Activated naive CD4-positive, alpha-beta T cell treated with anti-CD3 and anti-CD28 coated beads, Interleukin-2, amount 50 U/mL, for 72 hours (primary cell): ENCODE results near the gene RBMS2. TPM values are rescaled to one million over a fixed set of nuclear protein-coding genes. Genes with fewer than 3 reads are reported as not detected.
"Not testable (repeated sequence)": the region's sequence is repeated elsewhere in the genome, so short reads cannot be mapped to it uniquely, and the experiment has no call there.

Experiments used
- ATAC-seq, 2 donors: fragments of 150-1000 bp; cut with Tn5 transposase; 2 replicates each; pipeline ENCODE4 v1.10.0; 2021; ENCODE audit warnings: mild to moderate bottlenecking in 2 of 2, moderate library complexity in 2 of 2
- DNase-seq, 2 donors: peaks; one replicate each; pipeline ENCODE4 v3.0.0; 2021 to 2022; ENCODE audit warnings: low spot score in 2 of 2
- H3K27ac Mint-ChIP-seq, 2 donors: one replicate each; pipeline ENCODE4 v1.8.0; 2022; ENCODE audit warnings: mild to moderate bottlenecking in 2 of 2, mixed read lengths in 2 of 2
- H3K36me3 Mint-ChIP-seq, 2 donors: one replicate each; pipeline ENCODE4 v1.8.0; 2022; ENCODE audit warnings: mixed read lengths in 2 of 2
- H3K9me3 Mint-ChIP-seq, 2 donors: one replicate each; pipeline ENCODE4 v1.8.0; 2022; ENCODE audit warnings: mixed read lengths in 2 of 2
- total RNA-seq, 2 donors: library from RNA; stranded (reverse); gene quantifications; one replicate each; pipeline ENCODE4 v1.2.3, GENCODE V29; 2022

The RBMS2 gene, protein sequence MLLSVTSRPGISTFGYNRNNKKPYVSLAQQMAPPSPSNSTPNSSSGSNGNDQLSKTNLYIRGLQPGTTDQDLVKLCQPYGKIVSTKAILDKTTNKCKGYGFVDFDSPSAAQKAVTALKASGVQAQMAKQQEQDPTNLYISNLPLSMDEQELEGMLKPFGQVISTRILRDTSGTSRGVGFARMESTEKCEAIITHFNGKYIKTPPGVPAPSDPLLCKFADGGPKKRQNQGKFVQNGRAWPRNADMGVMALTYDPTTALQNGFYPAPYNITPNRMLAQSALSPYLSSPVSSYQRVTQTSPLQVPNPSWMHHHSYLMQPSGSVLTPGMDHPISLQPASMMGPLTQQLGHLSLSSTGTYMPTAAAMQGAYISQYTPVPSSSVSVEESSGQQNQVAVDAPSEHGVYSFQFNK
- 1 to 10 TPM; 2.5 to 6.2 TPM for total RNA-seq

DNA sequence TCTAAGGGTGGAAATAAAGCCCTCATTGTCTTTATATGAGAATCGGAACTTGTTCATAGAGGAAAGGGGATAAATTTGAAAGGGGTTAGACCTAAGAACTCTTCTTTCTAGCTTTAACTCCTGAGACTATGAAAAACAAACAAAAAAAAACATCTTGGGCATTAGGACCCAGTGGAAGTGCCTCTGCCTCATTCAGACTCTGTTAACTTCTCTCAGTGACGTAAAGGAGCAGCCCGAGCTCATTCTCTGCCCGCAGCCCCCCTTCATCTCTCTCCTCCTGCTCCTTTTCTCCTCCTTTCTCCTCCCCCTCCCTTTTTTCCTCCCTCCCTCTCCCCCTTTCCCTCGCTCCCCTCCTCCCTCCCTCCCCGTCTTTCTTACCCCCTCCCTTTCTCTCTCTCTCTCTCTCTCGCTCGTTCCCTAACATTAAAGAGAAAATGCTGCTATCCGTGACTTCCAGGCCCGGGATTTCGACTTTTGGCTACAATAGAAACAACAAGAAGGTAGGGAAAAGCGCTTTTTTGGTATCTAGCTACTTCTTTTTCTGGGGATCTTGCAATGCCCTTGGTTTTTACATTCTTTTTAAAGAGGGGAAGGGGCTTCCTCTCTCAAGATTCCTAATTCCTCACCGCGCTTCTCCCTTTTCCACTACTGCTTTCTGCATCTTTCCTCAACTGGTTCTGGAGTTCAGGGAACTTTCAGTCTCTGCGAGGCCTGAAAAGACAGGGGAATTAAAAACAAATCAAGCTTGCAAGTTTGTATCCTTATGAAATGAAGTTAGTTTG, at the start of gene RBMS2:
RBMS2 (plus strand) TSS at position 231 of the 782 bp plus-strand sequence; CDS start at position 435, 204 bp downstream.
- Mint-ChIP-seq H3K27ac (peak within 1 kb of the TSS; percentile 40 to 82), H3K36me3 (no peaks in the 10 kb centered on the region), H3K9me3 (no peaks in the 10 kb centered on the region)
- DNase-seq, result peak in 1 of 2 donors; percentile 14
- ATAC-seq, result peak; percentile 73 to 92

DNA sequence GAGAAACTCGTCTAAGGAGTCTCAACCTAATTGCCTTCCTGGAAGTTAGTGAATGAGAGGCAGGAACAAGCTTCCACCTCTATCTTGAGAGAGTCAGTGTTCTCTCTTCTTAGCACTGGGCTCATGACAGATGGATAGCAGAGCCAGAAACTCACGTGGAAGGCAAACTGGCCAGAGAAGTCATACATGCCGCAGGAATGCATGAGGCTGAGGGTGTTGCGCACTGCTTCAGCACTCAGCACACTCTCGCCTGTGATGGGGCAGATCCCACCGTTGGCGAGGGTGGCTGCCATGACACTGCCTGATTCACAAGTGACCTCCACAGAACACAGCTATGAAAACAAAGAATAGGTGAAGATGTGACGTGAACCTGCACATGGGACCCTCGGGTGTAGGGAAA, 47.2 kb upstream of the RBMS2 start:
- peaks cover 7 to 13% of the 10 kb centered on the region in 2 donors for H3K36me3 Mint-ChIP-seq
- peak overlapping the region in 1 of 2 donors; percentile 27 for H3K27ac Mint-ChIP-seq
- no peak for ATAC-seq

DNA sequence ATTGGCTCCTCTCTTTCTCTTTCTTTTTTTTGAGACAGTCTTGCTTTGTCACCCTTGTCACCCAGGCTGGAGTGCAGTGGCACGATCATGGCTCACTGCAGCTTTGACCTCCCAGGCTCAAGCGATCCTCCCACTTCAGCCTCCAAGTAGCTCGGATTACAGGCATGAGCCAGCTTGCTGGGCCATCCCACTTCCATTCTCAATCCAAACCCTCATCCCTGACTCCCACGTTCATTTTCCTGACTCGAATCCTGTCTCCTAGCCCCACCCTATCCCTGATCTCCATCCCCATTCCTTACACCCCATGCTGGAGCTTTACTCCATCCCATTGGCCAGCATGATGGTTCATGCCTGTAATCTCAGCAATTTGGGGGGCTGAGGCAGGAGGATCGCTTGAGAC, 45.5 kb upstream of the RBMS2 start:
- peaks cover 0 to 2% of the 10 kb centered on the region in 2 donors for H3K36me3 Mint-ChIP-seq
- ATAC-seq, result no peak
- no peak for DNase-seq
- H3K27ac Mint-ChIP-seq, result peak overlapping the region in 1 of 2 donors; percentile 27
- no peaks in the 10 kb centered on the region for H3K9me3 Mint-ChIP-seq

More for the DNA sequence above, 47.2 kb upstream of the RBMS2 start:
- DNase-seq, result no peak
- H3K9me3 Mint-ChIP-seq, result no peaks in the 10 kb centered on the region

DNA sequence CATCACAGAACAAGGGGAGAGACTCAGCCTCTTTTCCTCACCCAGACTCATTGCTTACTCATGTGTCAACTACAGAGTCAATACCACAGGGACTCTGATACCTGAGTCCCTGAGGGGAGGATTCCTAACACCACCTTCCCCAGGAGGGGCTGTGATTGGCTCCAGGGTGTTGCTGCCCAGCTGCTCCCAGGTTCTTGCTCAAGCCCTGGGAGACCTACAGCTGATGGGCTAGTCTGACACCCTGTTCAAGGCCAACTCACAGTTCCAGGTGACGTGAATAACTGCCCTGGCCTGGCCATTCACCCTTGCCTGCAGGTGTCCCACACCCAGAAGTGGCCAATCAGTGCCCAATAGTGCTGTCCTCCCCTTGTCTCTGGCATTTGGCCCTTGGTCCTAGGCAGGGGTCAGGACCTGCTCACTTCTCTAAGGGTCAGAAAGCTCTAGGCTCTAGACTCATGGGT, 44.6 kb upstream of the RBMS2 start:
- no peaks in the 10 kb centered on the region for H3K36me3 Mint-ChIP-seq
- H3K27ac Mint-ChIP-seq, result peak overlapping the region in 1 of 2 donors; percentile 72
- ATAC-seq (no peak), DNase-seq (no peak)
- H3K9me3 Mint-ChIP-seq, result no peaks in the 10 kb centered on the region

DNA sequence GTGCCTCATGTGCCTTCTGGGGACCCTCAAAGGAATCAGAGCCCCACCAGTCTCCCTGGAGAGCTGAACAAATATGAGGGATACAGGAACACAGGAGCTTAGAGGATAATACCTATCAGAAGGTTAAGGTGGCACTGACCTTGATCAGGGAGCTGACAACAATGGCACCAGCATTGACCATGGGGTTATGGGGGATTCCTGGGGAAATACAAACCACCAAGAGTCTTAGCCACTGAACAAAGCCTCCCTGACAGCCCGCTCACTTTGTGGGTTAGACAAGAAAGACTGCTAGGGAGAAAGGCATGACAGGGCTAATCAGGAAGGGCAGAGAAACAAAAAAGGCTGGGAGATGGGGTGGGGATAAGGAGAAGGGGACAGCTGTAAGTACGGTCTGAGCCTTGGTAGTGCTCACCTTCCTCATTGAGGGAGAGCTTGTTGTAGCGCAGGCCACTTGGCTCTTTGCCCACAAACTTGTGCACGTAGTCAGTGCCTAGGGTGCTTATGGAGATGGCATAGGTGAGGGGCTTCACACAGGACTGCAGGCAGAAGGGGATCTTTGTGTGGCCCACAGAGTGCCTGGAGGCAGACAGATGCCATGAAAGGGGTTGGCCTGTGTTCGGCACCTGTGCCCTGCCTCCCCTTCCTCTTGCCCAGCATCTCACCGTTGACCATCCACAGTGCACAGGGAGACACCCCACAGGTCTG, 43.9 kb upstream of the RBMS2 start:
- H3K9me3 Mint-ChIP-seq, result no peaks in the 10 kb centered on the region
- no peaks in the 10 kb centered on the region for H3K36me3 Mint-ChIP-seq
- ATAC-seq (no peak), DNase-seq (no peak)
- peak overlapping the region in 1 of 2 donors; percentile 72 for H3K27ac Mint-ChIP-seq

DNA sequence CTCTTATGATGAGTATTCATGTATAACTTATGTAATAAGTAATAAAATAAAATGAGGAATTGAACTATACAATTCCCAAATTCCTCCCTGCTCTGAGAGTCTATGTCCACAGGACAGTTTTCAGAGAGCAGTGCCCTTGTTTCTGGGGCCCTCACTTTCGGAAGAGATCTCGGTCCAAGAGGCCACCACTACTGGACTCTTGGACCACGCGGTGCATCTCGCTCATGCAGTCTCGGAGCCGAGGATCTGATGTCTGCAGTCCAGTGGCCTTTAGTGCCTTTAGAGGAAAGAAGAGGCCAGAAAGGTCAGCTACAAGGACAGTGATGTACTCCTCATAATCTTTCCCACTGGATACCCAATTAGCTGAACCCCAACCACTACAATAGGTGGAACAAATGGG, 42.0 kb upstream of the RBMS2 start:
- Mint-ChIP-seq H3K27ac (no peak overlapping the region), H3K9me3 (no peaks in the 10 kb centered on the region), H3K36me3 (no peaks in the 10 kb centered on the region)
- ATAC-seq (no peak), DNase-seq (no peak)

DNA sequence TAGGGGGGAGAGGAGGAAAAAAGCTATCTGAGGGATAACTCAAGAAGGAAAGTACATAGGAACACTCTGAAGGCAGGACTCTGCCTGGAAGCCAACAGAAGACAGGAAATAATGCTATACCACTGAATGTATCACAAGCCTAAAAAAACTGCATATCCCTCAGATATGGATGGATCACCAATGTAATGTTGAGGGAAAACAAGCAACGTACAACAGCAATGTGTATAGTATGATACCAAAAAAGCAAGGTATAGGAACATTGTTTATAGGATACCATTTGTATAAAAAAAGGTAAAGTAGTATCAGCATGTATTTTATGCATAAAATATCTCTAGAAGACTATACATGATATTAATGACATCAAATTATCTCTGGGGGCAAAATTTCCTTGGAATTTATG, 37.1 kb upstream of the RBMS2 start:
- no peak overlapping the region for H3K27ac Mint-ChIP-seq

DNA sequence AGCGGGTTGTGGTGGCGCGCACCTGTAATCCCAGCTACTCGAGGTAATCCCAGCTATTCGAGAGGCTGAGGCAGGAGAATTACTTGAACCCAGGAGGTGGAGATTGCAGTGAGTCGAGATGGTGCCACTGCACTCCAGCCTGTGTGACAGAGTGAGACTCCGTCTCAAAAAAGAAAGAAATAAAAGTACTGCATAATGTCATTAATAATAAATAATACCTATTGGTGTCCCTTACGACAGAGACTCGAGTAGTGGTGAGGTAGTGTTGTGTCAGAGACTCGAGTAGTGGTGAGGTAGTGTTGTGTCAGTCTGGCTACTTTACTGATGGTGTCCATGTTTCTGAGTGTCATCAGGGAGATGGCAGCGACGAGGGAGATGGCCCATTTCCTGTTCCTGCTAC, 34.9 kb upstream of the RBMS2 start:
- Mint-ChIP-seq H3K9me3 (peaks cover 5% of the 10 kb centered on the region in 2 donors), H3K27ac (no peak overlapping the region), H3K36me3 (peaks cover 8% of the 10 kb centered on the region in 2 donors)
- DNase-seq, result no peak
- no peak for ATAC-seq

More for the DNA sequence above, 37.1 kb upstream of the RBMS2 start:
- peaks cover 5% of the 10 kb centered on the region in 2 donors for H3K9me3 Mint-ChIP-seq
- peaks cover 8% of the 10 kb centered on the region in 2 donors for H3K36me3 Mint-ChIP-seq
- no peak for DNase-seq
- ATAC-seq, result no peak

DNA sequence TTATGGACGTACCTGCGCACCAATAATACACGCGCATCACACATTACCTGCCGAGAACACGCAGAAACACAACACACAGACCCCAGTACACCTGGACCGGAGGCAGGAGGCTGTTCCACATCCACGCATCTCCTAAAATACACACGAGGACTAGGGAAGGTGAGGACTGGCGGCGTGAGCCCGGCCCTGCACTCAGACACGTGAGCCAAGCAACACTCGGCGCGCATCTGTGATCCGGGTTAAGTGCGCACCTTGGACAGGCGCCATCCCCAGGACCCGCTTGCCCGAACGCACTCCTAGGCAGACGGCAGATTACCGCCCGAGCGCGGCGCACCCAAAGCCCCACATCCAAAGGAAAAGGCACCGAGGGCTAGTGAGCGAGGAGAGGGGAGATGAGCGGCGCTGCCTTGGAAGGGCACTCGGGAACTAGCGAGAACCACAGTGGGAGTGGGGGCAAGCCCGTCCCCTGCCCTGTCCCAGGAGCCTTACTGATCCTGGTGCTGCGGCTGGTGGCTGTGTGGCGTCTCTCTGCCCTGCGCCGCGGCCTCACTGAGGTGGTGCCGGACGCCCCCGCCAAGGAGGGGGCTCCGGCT, 34.1 kb upstream of the RBMS2 start:
- DNase-seq (peak; percentile 42 to 58), ATAC-seq (peak; percentile 32 to 51)
- H3K27ac Mint-ChIP-seq, result peak overlapping the region in 1 of 2 donors; percentile 20
- H3K9me3 Mint-ChIP-seq, result peaks cover 5% of the 10 kb centered on the region in 2 donors
- H3K36me3 Mint-ChIP-seq, result peaks cover 8% of the 10 kb centered on the region in 2 donors

DNA sequence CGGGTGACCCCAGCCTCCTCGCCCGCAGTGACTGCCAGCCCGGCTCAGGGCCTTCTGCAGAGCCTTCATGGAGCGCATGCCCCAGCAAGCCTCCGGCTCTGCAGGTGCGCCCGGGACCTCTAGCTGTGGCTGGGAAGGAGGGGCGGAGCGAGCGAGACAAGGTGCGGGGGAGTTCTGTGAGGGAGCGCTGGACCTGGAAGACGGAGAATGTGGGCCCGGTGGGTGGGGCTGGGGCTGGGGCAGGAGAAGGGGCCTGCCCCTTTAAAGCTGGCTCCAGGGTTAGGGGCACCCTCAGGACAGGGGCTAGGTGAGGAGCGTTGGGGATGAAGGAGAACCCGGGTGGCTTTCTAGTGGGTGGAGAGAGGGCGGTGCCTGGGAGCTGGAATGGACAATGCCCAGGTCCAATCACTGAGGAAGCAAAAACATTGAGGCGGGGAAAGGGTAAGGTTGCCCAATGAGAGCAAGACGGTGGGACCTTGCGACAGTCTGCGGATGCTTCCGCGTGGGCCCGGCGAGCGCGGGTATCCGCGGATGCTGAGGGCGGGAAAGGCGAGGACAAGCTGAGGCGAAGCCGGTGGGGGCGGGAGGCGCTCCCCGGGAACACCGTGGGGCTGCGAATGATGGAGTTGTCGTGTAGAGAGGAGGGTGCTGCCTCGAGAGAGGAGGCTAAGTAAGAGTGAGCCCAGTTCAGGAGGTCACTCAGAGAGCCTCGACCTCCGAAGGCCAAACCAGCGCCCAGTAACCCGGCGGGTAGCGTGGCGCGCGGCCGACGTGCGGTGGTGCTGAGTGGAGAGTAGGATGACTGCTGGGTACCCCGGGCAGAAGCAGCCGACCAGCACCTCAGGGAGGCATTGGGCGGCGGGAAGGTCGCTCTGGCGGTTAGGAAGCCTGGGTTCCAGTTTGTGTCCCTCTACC, 33.3 kb upstream of the RBMS2 start, which contains the start of gene GLS2:
GLS2 (minus strand) TSS at position 121 of the 915 bp plus-strand sequence; CDS start at position 78, 43 bp downstream.
- DNase-seq, result peak; percentile 59 to 67
- peaks cover 5% of the 10 kb centered on the region in 2 donors for H3K9me3 Mint-ChIP-seq
- peak; percentile 93 to 96 for ATAC-seq
- peak within 1 kb of the TSS; percentile 20 to 52 for H3K27ac Mint-ChIP-seq
- H3K36me3 Mint-ChIP-seq, result peaks cover 8% of the 10 kb centered on the region in 2 donors

DNA sequence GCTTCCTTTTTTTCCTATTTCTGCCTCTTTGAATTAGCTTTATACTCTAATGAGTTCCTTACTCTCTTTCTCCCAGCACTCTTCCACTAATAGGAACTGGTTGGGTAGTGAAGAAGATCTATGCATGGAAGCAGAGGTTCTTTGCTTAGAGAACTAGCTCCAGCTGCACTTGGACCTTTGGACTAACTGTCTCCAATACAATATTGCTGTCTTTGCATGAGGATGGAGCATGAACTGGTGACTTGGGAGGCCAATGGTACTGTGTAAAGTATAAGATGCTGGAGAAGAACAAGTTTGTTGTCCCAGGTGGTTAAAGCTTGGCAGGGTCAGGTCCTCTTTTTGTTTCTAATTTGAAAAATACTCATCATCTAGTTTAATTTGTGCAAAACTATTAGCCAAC, 31.3 kb upstream of the RBMS2 start:
- no peak for DNase-seq
- H3K36me3 Mint-ChIP-seq, result peaks cover 8% of the 10 kb centered on the region in 2 donors
- no peak for ATAC-seq
- peaks cover 5% of the 10 kb centered on the region in 2 donors for H3K9me3 Mint-ChIP-seq
- no peak overlapping the region for H3K27ac Mint-ChIP-seq

DNA sequence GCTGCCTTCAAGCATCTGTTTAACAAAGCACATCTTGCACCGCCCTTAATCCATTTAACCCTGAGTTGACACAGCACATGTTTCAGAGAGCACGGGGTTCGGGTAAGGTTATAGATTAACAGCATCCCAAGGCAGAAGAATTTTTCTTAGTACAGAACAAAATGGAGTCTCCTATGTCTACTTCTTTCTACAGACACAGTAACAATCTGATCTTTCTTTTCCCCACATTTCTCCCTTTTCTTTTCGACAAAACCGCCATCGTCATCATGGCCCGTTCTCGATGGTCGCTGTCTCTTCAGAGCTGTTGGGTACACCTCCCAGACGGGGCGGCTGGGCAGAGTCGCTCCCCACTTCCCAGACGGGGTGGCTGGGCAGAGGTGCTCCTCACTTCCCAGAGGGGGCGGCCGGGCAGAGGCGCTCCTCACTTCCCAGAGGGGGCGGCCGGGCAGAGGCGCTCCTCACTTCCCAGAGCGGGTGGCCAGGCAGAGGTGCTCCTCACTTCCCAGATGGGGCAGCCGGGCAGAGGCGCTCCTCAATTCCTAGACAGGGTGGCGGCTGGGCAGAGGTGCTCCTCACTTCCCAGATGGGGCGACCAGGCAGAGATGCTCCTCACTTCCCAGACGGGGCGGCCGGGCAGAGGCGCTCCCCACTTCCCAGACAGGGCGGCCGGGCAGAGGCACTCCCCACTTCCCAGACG, 28.1 kb upstream of the RBMS2 start:
- not testable (repeated sequence) for H3K36me3 Mint-ChIP-seq, DNase-seq, ATAC-seq, H3K27ac Mint-ChIP-seq, H3K9me3 Mint-ChIP-seq

DNA sequence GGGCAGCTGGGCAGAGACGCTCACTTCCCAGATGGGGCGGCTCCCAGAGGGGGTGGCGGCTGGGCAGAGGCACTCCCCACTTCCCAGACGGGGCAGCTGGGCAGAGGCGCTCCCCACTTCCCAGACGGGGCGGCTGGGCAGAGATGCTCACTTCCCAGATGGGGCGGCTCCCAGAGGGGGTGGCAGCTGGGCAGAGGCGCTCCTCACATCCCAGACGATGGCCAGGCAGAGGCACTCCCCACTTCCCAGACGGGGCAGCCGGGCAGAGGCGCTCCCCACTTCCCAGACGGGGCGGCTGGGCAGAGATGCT, 27.6 kb upstream of the RBMS2 start:
- not testable (repeated sequence) for ATAC-seq, DNase-seq, H3K9me3 Mint-ChIP-seq, H3K27ac Mint-ChIP-seq, H3K36me3 Mint-ChIP-seq

DNA sequence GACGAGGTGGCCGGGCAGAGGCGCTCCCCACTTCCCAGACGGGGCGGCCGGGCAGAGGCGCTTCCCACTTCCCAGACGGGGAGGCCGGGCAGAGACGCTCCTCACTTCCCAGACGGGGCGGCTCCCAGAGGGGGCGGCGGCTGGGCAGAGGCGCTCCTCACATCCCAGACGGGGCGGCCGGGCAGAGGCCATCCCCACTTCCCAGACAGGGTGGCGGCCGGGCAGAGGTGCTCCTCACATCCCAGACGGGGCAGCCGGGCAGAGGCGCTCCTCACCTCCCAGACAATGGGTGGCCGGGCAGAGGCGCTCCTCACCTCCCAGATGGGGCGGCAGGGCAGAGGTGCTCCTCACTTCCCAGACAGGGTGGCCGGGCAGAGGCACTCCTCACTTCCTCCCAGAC, 27.1 kb upstream of the RBMS2 start:
- ATAC-seq, H3K27ac Mint-ChIP-seq, DNase-seq, H3K9me3 Mint-ChIP-seq, H3K36me3 Mint-ChIP-seq: not testable (repeated sequence)

DNA sequence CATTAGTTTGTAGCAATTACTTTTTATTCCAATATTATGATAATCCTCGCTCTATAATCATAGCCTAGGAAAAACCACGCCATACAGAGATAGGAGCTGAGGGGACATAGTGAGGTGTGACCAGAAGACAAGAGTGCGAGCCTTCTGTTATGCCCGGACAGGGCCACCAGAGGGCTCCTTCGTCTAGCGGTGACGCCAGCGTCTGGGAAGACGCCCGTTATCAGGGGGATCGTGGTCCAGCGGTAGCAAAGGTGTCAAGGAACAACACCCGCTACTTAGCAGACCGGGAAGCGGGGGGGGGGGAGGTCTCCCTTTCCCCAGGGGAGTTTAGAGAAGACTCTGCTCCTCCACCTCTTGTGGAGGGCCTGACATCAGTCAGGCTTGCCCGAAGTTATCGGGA, 24.9 kb upstream of the RBMS2 start:
- not testable (repeated sequence) for H3K36me3 Mint-ChIP-seq, ATAC-seq, H3K27ac Mint-ChIP-seq, H3K9me3 Mint-ChIP-seq
- peak; percentile 55 to 64 for DNase-seq
